ENCODE data around the gene GPR157. TPM values are rescaled to one million over a fixed set of nuclear protein-coding genes. Genes with fewer than 3 reads are reported as not detected.

GPR157 gene
- total RNA-seq, 1 donor from 2014 or later, result 19.4 TPM

- Histone ChIP-seq H3K4me1 (peaks cover 6% of the 10 kb centered on the region), H3K9me3 (no peaks in the 10 kb centered on the region), H3K4me3 (no peak overlapping the region), H3K27me3 (no peaks in the 10 kb centered on the region), H3K27ac (no peak overlapping the region), H3K36me3 (no peaks in the 10 kb centered on the region)
- intact Hi-C loops (cut with DNase I), result no loop called here
- DNase-seq (ENCODE audit: extremely low spot score in 2 of 2), result no peak
- TF ChIP-seq, protein P1, sequence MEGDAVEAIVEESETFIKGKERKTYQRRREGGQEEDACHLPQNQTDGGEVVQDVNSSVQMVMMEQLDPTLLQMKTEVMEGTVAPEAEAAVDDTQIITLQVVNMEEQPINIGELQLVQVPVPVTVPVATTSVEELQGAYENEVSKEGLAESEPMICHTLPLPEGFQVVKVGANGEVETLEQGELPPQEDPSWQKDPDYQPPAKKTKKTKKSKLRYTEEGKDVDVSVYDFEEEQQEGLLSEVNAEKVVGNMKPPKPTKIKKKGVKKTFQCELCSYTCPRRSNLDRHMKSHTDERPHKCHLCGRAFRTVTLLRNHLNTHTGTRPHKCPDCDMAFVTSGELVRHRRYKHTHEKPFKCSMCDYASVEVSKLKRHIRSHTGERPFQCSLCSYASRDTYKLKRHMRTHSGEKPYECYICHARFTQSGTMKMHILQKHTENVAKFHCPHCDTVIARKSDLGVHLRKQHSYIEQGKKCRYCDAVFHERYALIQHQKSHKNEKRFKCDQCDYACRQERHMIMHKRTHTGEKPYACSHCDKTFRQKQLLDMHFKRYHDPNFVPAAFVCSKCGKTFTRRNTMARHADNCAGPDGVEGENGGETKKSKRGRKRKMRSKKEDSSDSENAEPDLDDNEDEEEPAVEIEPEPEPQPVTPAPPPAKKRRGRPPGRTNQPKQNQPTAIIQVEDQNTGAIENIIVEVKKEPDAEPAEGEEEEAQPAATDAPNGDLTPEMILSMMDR (IDR thresholded peaks at IDR 0.05), result no peak
- TF ChIP-seq POLR2A (IDR thresholded peaks at IDR 0.05) (no peak), POLR2AphosphoS5 (IDR thresholded peaks at IDR 0.05; ENCODE audit: insufficient read depth in 1 of 2, low read depth in 1 of 2) (no peak)
These were observed 23.6 kb upstream of the GPR157 start for GRCh38 chr1:9152535-9152934.

- no peak for DNase-seq (ENCODE audit: extremely low spot score in 2 of 2)
These were observed 22.5 kb upstream of the GPR157 start for GRCh38 chr1:9151328-9151860.

GRCh38 chr1:9150582-9151327 lies 21.9 kb upstream of the GPR157 start:
- H3K36me3 ChIP-seq, result no peaks in the 10 kb centered on the region
- H3K4me1 ChIP-seq, result peaks cover 6% of the 10 kb centered on the region
- H3K4me3 ChIP-seq, result no peak overlapping the region
- H3K27ac ChIP-seq, result peak overlapping the region; percentile 47
- DNase-seq (ENCODE audit: extremely low spot score in 2 of 2), result no peak
- no peak for TF ChIP-seq POLR2AphosphoS5 (IDR thresholded peaks at IDR 0.05; ENCODE audit: insufficient read depth in 1 of 2, low read depth in 1 of 2)
- TF ChIP-seq, protein P1 (IDR thresholded peaks at IDR 0.05), result no peak
- no peak for TF ChIP-seq POLR2A (IDR thresholded peaks at IDR 0.05)
- no peaks in the 10 kb centered on the region for H3K27me3 ChIP-seq
- intact Hi-C loops (cut with DNase I), result no loop called here
- H3K9me3 ChIP-seq, result no peaks in the 10 kb centered on the region

More at GRCh38 chr1:9151328-9151860, 22.5 kb upstream of the GPR157 start:
- peaks cover 6% of the 10 kb centered on the region for H3K4me1 ChIP-seq
- H3K4me3 ChIP-seq, result no peak overlapping the region
- no peaks in the 10 kb centered on the region for H3K27me3 ChIP-seq
- TF ChIP-seq, protein P1 (IDR thresholded peaks at IDR 0.05), result no peak
- TF ChIP-seq POLR2AphosphoS5 (IDR thresholded peaks at IDR 0.05; ENCODE audit: insufficient read depth in 1 of 2, low read depth in 1 of 2) (no peak), POLR2A (IDR thresholded peaks at IDR 0.05) (no peak)
- H3K27ac ChIP-seq, result peak overlapping the region; percentile 47
- no peaks in the 10 kb centered on the region for H3K36me3 ChIP-seq
- intact Hi-C loops (cut with DNase I), result no loop called here
- no peaks in the 10 kb centered on the region for H3K9me3 ChIP-seq

- TF ChIP-seq, protein P1 (IDR thresholded peaks at IDR 0.05), result no peak
- TF ChIP-seq POLR2A (IDR thresholded peaks at IDR 0.05) (no peak), POLR2AphosphoS5 (IDR thresholded peaks at IDR 0.05; ENCODE audit: insufficient read depth in 1 of 2, low read depth in 1 of 2) (no peak)
- Histone ChIP-seq H3K4me3 (no peak overlapping the region), H3K4me1 (peaks cover 6% of the 10 kb centered on the region), H3K9me3 (no peaks in the 10 kb centered on the region), H3K27me3 (no peaks in the 10 kb centered on the region), H3K36me3 (no peaks in the 10 kb centered on the region), H3K27ac (no peak overlapping the region)
- no peak for DNase-seq (ENCODE audit: extremely low spot score in 2 of 2)
- intact Hi-C loops (cut with DNase I), result no loop called here
These were observed 21.1 kb upstream of the GPR157 start for GRCh38 chr1:9149837-9150581.

Measured in vagina (tissue), 2 donors.